PFSK-1 (cell line): ENCODE measurements around the gene UBALD2. TPM values are rescaled to one million over a fixed set of nuclear protein-coding genes. Genes with fewer than 3 reads are reported as not detected.

Source experiments
- FOXP2 ChIP-seq: optimal IDR thresholded peaks from 2 replicates; pipeline ENCODE3; 2011; ENCODE audit warnings: borderline replicate concordance, control low read depth, inconsistent platforms; ENCODE audit not compliant: insufficient read depth; ENCODE audit errors: extremely low read length, extremely low read depth
- POLR2AphosphoS5 ChIP-seq: IDR thresholded peaks from 2 replicates; pipeline ENCODE4 v1.6.1; 2012; ENCODE audit warnings: low read depth, mild to moderate bottlenecking, control low read depth, low read length, moderate library complexity
- SIN3A ChIP-seq: IDR thresholded peaks from 2 replicates; pipeline ENCODE4 v1.6.1; 2012; ENCODE audit warnings: mild to moderate bottlenecking, low read length, moderate library complexity, borderline replicate concordance; ENCODE audit not compliant: insufficient read depth
- TAF1 ChIP-seq: IDR thresholded peaks from 2 replicates; pipeline ENCODE4 v1.6.1; 2012; ENCODE audit warnings: low read length, control low read depth, borderline replicate concordance; ENCODE audit not compliant: insufficient read depth
- polyA plus RNA-seq: library from polyadenylated mRNA; unstranded; fragments of >200 nt; gene quantifications from one replicate; pipeline ENCODE4 v1.2.1, GENCODE V29; 2012; ENCODE audit warnings: low read depth, missing spikeins; ENCODE audit not compliant: insufficient read length
- TF ChIP-seq, protein P1 (sequence below), 2 experiments: IDR thresholded peaks; 2 replicates each; pipeline versions ENCODE4 v1.6.1 to v1.8.0; 2011 to 2012; ENCODE audit warnings: low read depth in 2 of 2, low read length in 2 of 2, control low read depth in 1 of 2, inconsistent platforms in 1 of 2, mild to moderate bottlenecking in 1 of 2, moderate library complexity in 1 of 2; ENCODE audit not compliant: insufficient read depth in 1 of 2

UBALD2 gene
- 785 TPM for polyA plus RNA-seq

DNA sequence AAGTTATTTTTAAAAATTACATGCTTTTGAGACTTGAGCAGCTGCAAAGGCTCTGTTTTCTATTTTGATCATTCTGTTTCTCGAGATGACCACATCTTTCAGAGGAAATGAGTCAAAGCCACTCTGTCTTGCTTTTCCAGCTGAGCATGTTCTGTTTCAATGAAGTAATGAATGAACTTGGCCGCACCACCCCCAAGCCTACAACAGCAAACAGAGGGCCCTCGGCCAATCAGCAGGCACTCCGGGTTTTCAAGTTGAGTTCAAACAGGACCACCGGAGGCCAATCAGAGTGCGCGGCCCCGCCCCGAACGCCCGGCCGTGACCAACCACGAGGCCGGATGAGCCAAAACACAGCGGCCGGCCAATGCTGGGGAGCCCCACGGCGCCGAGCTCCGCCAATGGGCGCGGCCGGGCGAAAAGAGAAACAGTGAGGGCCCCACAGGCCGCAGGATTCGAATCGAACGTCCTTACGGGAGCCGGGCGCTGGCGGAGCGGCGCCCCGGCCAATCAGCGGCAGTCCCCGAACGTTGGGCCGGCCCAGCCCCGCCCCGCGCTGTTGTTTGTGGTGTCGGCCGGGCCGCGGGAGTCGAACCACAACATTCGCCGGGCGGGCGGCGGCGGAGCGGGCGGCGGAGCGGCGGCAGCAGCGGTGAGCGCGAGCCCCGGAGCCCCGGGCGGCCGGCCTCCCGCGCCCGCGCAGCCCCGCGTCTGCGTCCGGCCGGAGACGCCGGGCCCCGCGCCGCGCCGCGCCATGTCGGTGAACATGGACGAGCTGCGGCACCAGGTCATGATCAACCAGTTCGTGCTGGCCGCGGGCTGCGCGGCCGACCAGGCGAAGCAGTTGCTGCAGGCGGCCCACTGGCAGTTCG lies at the start of gene UBALD2:
UBALD2 (plus strand) TSS at position 594 of the 869 bp plus-strand sequence; CDS start at position 752, 158 bp downstream.
- TF ChIP-seq, protein P1, sequence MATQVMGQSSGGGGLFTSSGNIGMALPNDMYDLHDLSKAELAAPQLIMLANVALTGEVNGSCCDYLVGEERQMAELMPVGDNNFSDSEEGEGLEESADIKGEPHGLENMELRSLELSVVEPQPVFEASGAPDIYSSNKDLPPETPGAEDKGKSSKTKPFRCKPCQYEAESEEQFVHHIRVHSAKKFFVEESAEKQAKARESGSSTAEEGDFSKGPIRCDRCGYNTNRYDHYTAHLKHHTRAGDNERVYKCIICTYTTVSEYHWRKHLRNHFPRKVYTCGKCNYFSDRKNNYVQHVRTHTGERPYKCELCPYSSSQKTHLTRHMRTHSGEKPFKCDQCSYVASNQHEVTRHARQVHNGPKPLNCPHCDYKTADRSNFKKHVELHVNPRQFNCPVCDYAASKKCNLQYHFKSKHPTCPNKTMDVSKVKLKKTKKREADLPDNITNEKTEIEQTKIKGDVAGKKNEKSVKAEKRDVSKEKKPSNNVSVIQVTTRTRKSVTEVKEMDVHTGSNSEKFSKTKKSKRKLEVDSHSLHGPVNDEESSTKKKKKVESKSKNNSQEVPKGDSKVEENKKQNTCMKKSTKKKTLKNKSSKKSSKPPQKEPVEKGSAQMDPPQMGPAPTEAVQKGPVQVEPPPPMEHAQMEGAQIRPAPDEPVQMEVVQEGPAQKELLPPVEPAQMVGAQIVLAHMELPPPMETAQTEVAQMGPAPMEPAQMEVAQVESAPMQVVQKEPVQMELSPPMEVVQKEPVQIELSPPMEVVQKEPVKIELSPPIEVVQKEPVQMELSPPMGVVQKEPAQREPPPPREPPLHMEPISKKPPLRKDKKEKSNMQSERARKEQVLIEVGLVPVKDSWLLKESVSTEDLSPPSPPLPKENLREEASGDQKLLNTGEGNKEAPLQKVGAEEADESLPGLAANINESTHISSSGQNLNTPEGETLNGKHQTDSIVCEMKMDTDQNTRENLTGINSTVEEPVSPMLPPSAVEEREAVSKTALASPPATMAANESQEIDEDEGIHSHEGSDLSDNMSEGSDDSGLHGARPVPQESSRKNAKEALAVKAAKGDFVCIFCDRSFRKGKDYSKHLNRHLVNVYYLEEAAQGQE (IDR thresholded peaks at IDR 0.05; ENCODE audit: insufficient read depth in 1 of 2, low read depth in 2 of 2, low read length in 2 of 2), result 0 out of 4 replicates have a peak, but pooled peaks of 1 of the 2 experiments have one; percentile 5
- TF ChIP-seq SIN3A (peak; percentile 97), POLR2AphosphoS5 (peak; percentile 75), FOXP2 (no peak), TAF1 (peak; percentile 78; the same call in 1 of the 2 replicates)

DNA sequence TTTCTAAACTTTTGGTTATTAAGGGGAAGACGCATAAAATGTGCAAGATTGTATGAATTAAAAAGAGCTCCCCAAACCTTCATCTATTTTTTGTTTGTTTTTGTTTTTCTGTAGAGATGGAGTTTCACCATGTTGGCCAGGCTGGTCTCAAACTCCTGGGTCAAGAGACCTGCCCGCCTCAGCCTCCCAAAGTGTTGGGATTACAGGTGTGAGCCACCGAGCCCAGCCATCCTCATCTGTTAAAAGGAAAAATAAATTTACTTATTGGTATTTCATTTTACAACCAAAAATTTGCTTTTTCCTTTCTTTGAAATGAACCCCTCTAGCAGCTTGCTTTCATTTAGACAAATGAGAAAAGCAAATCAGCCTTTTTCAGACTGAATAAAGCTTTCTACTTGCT lies 48.1 kb upstream of the UBALD2 start:
- TF ChIP-seq FOXP2 (no peak), SIN3A (no peak), POLR2AphosphoS5 (no peak), TAF1 (no peak)
- TF ChIP-seq, protein P1 (IDR thresholded peaks at IDR 0.05; ENCODE audit: insufficient read depth in 1 of 2, low read depth in 2 of 2, low read length in 2 of 2), result no peak

DNA sequence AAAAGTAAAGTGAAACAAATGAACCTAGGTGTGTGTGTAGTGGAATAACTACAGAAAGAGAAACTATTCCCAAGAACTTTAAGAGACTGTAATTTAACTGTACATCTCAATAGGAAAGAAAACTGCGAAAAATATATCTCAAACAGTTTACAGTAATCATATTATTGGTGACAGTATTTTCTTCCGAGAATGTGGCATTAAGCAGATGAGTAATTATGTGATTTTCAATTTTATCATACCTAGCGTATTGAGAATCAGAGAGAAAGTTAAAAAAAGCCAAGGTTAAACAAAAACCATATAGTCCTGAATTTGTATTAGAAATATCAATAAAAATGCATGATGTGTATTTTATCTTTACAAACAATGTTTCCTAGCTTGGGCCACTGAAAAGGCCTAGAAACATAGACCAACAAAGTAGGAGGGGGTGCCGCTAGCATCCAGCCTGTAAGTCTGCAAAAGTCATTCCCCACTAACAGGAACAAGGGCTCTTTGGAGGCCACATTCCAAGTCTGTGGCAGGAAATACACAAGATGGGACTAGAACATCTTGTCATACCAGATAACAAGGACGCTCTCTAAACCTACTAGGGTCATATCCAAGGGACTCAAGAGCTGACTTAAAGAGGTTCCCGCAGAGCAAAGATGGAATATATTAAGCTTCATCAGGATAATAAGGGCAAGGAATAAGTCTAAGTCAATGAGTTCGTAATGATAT lies 45.3 kb upstream of the UBALD2 start:
- TF ChIP-seq POLR2AphosphoS5, result no peak
- TF ChIP-seq, protein P1 (IDR thresholded peaks at IDR 0.05; ENCODE audit: insufficient read depth in 1 of 2, low read depth in 2 of 2, low read length in 2 of 2), result no peak
- TF ChIP-seq TAF1, result no peak
- TF ChIP-seq FOXP2, result no peak
- no peak for TF ChIP-seq SIN3A

DNA sequence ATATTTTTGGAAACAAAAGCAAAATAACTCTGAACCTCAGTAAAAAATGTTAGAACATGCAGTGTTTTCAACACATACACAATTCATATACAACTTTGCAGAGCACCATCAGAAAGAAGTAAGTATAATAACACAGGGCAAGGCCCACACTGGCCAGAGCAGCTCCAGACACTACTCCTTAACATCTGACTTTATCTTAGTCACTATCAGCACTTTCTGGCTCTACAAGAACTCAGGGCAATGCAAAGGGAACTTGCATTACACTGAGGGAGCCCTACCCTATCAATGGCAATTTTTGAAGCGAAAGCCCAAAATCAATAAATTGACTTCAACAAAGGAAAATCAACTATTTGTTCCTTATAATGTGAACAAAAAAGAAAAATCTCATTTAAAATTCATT lies 41.3 kb upstream of the UBALD2 start:
- TF ChIP-seq TAF1 (no peak), FOXP2 (no peak), POLR2AphosphoS5 (no peak), SIN3A (no peak)
- TF ChIP-seq, protein P1 (IDR thresholded peaks at IDR 0.05; ENCODE audit: insufficient read depth in 1 of 2, low read depth in 2 of 2, low read length in 2 of 2), result no peak
